Measurements from ENCODE around the gene POU2F1.

The POU2F1 gene

GRCh38 chr1:167473761-167474160, 253.1 kb downstream of the POU2F1 start:
- Histone ChIP-seq H3K4me3 (ENCODE audit: low read depth in 1 of 2, low read length in 1 of 2) (no peak overlapping the region), H3K4me1 (ENCODE audit: control insufficient read depth in 1 of 2, insufficient read depth in 1 of 2, low read depth in 1 of 2, low read length in 1 of 2) (no peaks in the 10 kb centered on the region), H3K27ac (no peak overlapping the region), H3K9me3 (no peaks in the 10 kb centered on the region), H3K27me3 (no peaks in the 10 kb centered on the region), H3K36me3 (no peaks in the 10 kb centered on the region)
- no peak for TF ChIP-seq CTCF (IDR thresholded peaks at IDR 0.05)

- TF ChIP-seq CTCF (IDR thresholded peaks at IDR 0.05), result no peak
- Histone ChIP-seq H3K27me3 (no peaks in the 10 kb centered on the region), H3K9me3 (no peaks in the 10 kb centered on the region), H3K4me1 (ENCODE audit: control insufficient read depth in 1 of 2, insufficient read depth in 1 of 2, low read depth in 1 of 2, low read length in 1 of 2) (no peaks in the 10 kb centered on the region), H3K4me3 (ENCODE audit: low read depth in 1 of 2, low read length in 1 of 2) (no peak overlapping the region), H3K36me3 (no peaks in the 10 kb centered on the region), H3K27ac (no peak overlapping the region)
These were observed 253.5 kb downstream of the POU2F1 start for GRCh38 chr1:167474191-167474641.

GRCh38 chr1:167476061-167476460, 255.4 kb downstream of the POU2F1 start:
- Histone ChIP-seq H3K9me3 (no peaks in the 10 kb centered on the region), H3K36me3 (no peaks in the 10 kb centered on the region), H3K4me1 (ENCODE audit: control insufficient read depth in 1 of 2, insufficient read depth in 1 of 2, low read depth in 1 of 2, low read length in 1 of 2) (no peaks in the 10 kb centered on the region), H3K27ac (no peak overlapping the region), H3K27me3 (no peaks in the 10 kb centered on the region), H3K4me3 (ENCODE audit: low read depth in 1 of 2, low read length in 1 of 2) (no peak overlapping the region)
- no peak for TF ChIP-seq CTCF (IDR thresholded peaks at IDR 0.05)

Measured in neutrophil (primary cell).